ENCODE results near the gene MUC13. TPM values are rescaled to one million over a fixed set of nuclear protein-coding genes. Genes with fewer than 3 reads are reported as not detected.

Gene MUC13, protein sequence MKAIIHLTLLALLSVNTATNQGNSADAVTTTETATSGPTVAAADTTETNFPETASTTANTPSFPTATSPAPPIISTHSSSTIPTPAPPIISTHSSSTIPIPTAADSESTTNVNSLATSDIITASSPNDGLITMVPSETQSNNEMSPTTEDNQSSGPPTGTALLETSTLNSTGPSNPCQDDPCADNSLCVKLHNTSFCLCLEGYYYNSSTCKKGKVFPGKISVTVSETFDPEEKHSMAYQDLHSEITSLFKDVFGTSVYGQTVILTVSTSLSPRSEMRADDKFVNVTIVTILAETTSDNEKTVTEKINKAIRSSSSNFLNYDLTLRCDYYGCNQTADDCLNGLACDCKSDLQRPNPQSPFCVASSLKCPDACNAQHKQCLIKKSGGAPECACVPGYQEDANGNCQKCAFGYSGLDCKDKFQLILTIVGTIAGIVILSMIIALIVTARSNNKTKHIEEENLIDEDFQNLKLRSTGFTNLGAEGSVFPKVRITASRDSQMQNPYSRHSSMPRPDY
- not detected for polyA plus RNA-seq (2013, experiment 1 of 2)
- 0.01 TPM for polyA plus RNA-seq (2013, experiment 2 of 2)

DNA sequence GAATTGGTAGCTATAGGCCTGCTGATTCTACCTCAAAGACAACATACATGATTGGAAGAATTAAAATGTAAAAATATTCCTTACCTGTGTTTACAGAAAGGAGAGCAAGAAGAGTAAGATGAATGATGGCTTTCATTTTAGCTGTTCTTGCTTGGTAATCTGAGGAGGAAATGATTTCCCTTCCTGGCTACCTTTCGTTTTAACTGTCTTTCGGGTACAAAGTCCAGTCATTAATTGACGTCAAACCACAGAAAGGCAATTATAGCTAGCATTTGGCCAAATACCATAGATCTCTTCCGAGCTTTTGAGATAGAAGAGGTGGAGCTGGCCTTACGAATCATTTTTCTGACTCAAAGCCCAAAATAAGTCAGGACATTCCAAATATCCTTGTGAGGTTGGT lies at the start of gene MUC13:
TSS of gene MUC13 (minus strand) at position 175 of the 400 bp plus-strand sequence. CDS start at position 136, 39 bp downstream.
- Histone ChIP-seq H3K4me1 (ENCODE audit: control insufficient read depth in 2 of 2, insufficient read depth in 1 of 2, low read depth in 1 of 2, low read length in 2 of 2) (no peaks in the 10 kb centered on the region), H2BK120ac (ENCODE audit: low read depth, low read length) (no peak within 1 kb of the TSS), H3K4me3 (ENCODE audit: low read length in 2 of 2) (no peak within 1 kb of the TSS), H2BK12ac (ENCODE audit: low read length) (no peak within 1 kb of the TSS), H2AK5ac (ENCODE audit: low read depth, low read length) (no peak within 1 kb of the TSS), H3K14ac (ENCODE audit: low read length) (no peak within 1 kb of the TSS), H4K91ac (ENCODE audit: low read depth, low read length, poor library complexity) (no peak within 1 kb of the TSS), H3K9me3 (replicated peaks in 1 of 2; ENCODE audit: control insufficient read depth in 2 of 2, insufficient read depth in 1 of 2, low read depth in 1 of 2, low read length in 2 of 2) (no peaks in the 10 kb centered on the region), H3K4ac (ENCODE audit: low read length) (no peak within 1 kb of the TSS), H3K9ac (ENCODE audit: low read depth, low read length, poor library complexity) (no peak within 1 kb of the TSS), H2BK5ac (ENCODE audit: low read length) (no peak within 1 kb of the TSS), H3K18ac (ENCODE audit: low read length) (no peak within 1 kb of the TSS), H3K36me3 (replicated peaks in 1 of 2; ENCODE audit: control insufficient read depth in 2 of 2, insufficient read depth in 2 of 2, low read length in 2 of 2) (no peaks in the 10 kb centered on the region), H3K27me3 (ENCODE audit: control insufficient read depth in 3 of 3, insufficient read depth in 3 of 3, low read depth in 1 of 3, low read length in 3 of 3) (peaks cover 0 to 2% (median 0%) of the 10 kb centered on the region in 3 experiments), H3K23ac (ENCODE audit: low read depth, low read length, poor library complexity) (no peak within 1 kb of the TSS), H3K27ac (replicated peaks; ENCODE audit: low read length) (no peak within 1 kb of the TSS), H4K8ac (ENCODE audit: low read depth, low read length) (no peak within 1 kb of the TSS), H3K4me2 (ENCODE audit: insufficient read depth, low read length, poor library complexity, severe bottlenecking) (no peak within 1 kb of the TSS), H3K79me1 (ENCODE audit: low read depth, low read length) (no peaks in the 10 kb centered on the region), H2BK15ac (ENCODE audit: low read length) (no peak within 1 kb of the TSS), H2AFZ (ENCODE audit: low read length) (no peak within 1 kb of the TSS)
- no CpG with 5 or more reads among the region's 5 CpGs for WGBS, 2 donors (ENCODE audit: extremely low coverage in 2 of 2, insufficient read length in 2 of 2, insufficient replicate concordance in 1 of 2)
- DNase-seq (ENCODE audit: low spot score), result no peak

DNA sequence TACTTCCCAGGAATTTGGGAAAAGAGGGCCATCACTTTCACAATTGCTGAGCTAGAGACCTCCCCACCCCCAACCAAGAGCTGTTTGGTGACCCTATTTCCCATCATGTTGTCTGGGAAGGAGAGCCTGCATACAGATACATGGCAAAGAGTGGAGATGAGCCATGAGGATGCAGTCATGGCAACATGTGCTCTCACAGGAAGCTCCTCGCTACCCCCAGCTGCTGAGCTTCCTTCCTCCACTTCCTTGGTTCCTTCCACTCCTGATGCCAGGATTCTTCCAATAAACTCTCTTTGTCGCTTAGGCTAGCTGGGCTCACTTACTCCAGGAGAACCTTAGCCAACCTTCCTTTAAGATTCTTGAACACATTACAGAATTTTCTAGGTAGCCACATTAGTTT lies 48.3 kb upstream of the MUC13 start:
- Histone ChIP-seq H2BK120ac (ENCODE audit: low read depth, low read length) (no peak overlapping the region), H3K9me3 (replicated peaks in 1 of 2; ENCODE audit: control insufficient read depth in 2 of 2, insufficient read depth in 1 of 2, low read depth in 1 of 2, low read length in 2 of 2) (no peaks in the 10 kb centered on the region), H3K4me3 (ENCODE audit: low read length in 2 of 2) (no peak overlapping the region), H4K91ac (ENCODE audit: low read depth, low read length, poor library complexity) (no peak overlapping the region), H2BK15ac (ENCODE audit: low read length) (no peak overlapping the region), H3K4ac (ENCODE audit: low read length) (no peak overlapping the region), H3K14ac (ENCODE audit: low read length) (no peak overlapping the region), H3K18ac (ENCODE audit: low read length) (no peak overlapping the region), H3K27me3 (ENCODE audit: control insufficient read depth in 3 of 3, insufficient read depth in 3 of 3, low read depth in 1 of 3, low read length in 3 of 3) (no peaks in the 10 kb centered on the region), H3K23ac (ENCODE audit: low read depth, low read length, poor library complexity) (no peak overlapping the region), H2AK5ac (ENCODE audit: low read depth, low read length) (no peak overlapping the region), H3K4me1 (ENCODE audit: control insufficient read depth in 2 of 2, insufficient read depth in 1 of 2, low read depth in 1 of 2, low read length in 2 of 2) (no peaks in the 10 kb centered on the region), H3K4me2 (ENCODE audit: insufficient read depth, low read length, poor library complexity, severe bottlenecking) (no peak overlapping the region), H3K9ac (ENCODE audit: low read depth, low read length, poor library complexity) (no peak overlapping the region), H3K36me3 (replicated peaks in 1 of 2; ENCODE audit: control insufficient read depth in 2 of 2, insufficient read depth in 2 of 2, low read length in 2 of 2) (peaks cover 0 to 26% of the 10 kb centered on the region in 2 donors), H2BK12ac (ENCODE audit: low read length) (no peak overlapping the region), H2BK5ac (ENCODE audit: low read length) (no peak overlapping the region), H3K79me1 (ENCODE audit: low read depth, low read length) (no peaks in the 10 kb centered on the region), H4K8ac (ENCODE audit: low read depth, low read length) (no peak overlapping the region), H3K27ac (replicated peaks; ENCODE audit: low read length) (no peak overlapping the region), H2AFZ (ENCODE audit: low read length) (no peak overlapping the region)
- no peak for DNase-seq (ENCODE audit: low spot score)
- WGBS, 2 donors (ENCODE audit: extremely low coverage in 2 of 2, insufficient read length in 2 of 2, insufficient replicate concordance in 1 of 2), result no CpG with 5 or more reads among the region's 2 CpGs

DNA sequence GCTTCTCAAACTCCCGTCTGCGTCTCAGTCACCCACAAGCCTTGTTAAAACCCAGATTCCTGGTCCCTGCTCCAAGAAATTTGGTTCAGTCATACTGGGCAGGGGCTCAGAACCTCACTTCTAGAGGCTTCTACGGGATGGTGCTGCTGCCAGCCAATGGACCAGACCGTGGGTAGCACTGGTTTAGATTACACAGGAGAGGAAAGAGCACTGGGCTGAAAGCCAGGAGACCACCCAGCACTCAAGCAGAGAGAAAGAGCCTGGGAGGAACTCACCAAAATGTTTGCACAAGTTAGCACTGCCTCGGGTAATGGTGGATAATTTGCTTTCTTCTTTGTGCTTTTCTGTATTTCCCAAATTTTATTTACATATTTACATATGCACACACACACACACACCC lies 46.9 kb upstream of the MUC13 start:
- Histone ChIP-seq H3K4me3 (ENCODE audit: low read length in 2 of 2) (no peak overlapping the region), H2BK12ac (ENCODE audit: low read length) (no peak overlapping the region), H3K14ac (ENCODE audit: low read length) (no peak overlapping the region), H4K91ac (ENCODE audit: low read depth, low read length, poor library complexity) (no peak overlapping the region), H3K4me1 (ENCODE audit: control insufficient read depth in 2 of 2, insufficient read depth in 1 of 2, low read depth in 1 of 2, low read length in 2 of 2) (no peaks in the 10 kb centered on the region), H2AFZ (ENCODE audit: low read length) (no peak overlapping the region), H2BK5ac (ENCODE audit: low read length) (no peak overlapping the region), H3K79me1 (ENCODE audit: low read depth, low read length) (no peaks in the 10 kb centered on the region), H3K27me3 (ENCODE audit: control insufficient read depth in 3 of 3, insufficient read depth in 3 of 3, low read depth in 1 of 3, low read length in 3 of 3) (no peaks in the 10 kb centered on the region), H3K4me2 (ENCODE audit: insufficient read depth, low read length, poor library complexity, severe bottlenecking) (no peak overlapping the region), H2BK15ac (ENCODE audit: low read length) (no peak overlapping the region), H3K27ac (replicated peaks; ENCODE audit: low read length) (no peak overlapping the region), H3K9ac (ENCODE audit: low read depth, low read length, poor library complexity) (no peak overlapping the region), H3K18ac (ENCODE audit: low read length) (no peak overlapping the region), H2AK5ac (ENCODE audit: low read depth, low read length) (no peak overlapping the region), H2BK120ac (ENCODE audit: low read depth, low read length) (no peak overlapping the region), H4K8ac (ENCODE audit: low read depth, low read length) (no peak overlapping the region), H3K4ac (ENCODE audit: low read length) (no peak overlapping the region), H3K9me3 (replicated peaks in 1 of 2; ENCODE audit: control insufficient read depth in 2 of 2, insufficient read depth in 1 of 2, low read depth in 1 of 2, low read length in 2 of 2) (no peaks in the 10 kb centered on the region), H3K36me3 (replicated peaks in 1 of 2; ENCODE audit: control insufficient read depth in 2 of 2, insufficient read depth in 2 of 2, low read length in 2 of 2) (peaks cover 0 to 39% of the 10 kb centered on the region in 2 donors), H3K23ac (ENCODE audit: low read depth, low read length, poor library complexity) (no peak overlapping the region)
- WGBS, 2 donors (ENCODE audit: extremely low coverage in 2 of 2, insufficient read length in 2 of 2, insufficient replicate concordance in 1 of 2), result no CpG with 5 or more reads among the region's 5 CpGs
- DNase-seq (ENCODE audit: low spot score), result no peak

DNA sequence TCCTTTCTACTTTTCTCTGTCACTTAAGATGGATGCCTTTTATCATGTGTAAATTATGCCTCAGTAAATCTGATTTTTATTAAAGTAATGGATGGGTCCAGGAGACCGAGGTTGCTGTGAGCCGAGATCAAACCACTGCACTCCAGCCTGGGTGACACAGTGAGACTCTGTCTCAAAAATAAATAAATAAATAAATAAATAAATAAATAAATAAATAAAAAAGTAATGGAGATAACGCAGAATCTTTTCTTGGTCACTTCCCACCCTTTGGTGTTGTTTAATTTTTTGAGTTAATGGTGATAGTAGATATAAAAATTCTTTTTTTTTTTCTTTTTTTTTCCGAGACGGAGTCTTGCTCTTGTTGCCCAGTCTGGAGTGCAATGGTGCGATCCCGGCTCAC lies 44.1 kb upstream of the MUC13 start:
- Histone ChIP-seq H3K27ac (replicated peaks; ENCODE audit: low read length) (no peak overlapping the region), H3K4me3 (ENCODE audit: low read length in 2 of 2) (no peak overlapping the region), H3K4me1 (ENCODE audit: control insufficient read depth in 2 of 2, insufficient read depth in 1 of 2, low read depth in 1 of 2, low read length in 2 of 2) (no peaks in the 10 kb centered on the region), H4K8ac (ENCODE audit: low read depth, low read length) (no peak overlapping the region), H3K23ac (ENCODE audit: low read depth, low read length, poor library complexity) (no peak overlapping the region), H3K18ac (ENCODE audit: low read length) (no peak overlapping the region), H2BK120ac (ENCODE audit: low read depth, low read length) (no peak overlapping the region), H3K79me1 (ENCODE audit: low read depth, low read length) (no peaks in the 10 kb centered on the region), H3K36me3 (replicated peaks in 1 of 2; ENCODE audit: control insufficient read depth in 2 of 2, insufficient read depth in 2 of 2, low read length in 2 of 2) (peaks cover 0 to 31% of the 10 kb centered on the region in 2 donors), H3K9me3 (replicated peaks in 1 of 2; ENCODE audit: control insufficient read depth in 2 of 2, insufficient read depth in 1 of 2, low read depth in 1 of 2, low read length in 2 of 2) (no peaks in the 10 kb centered on the region), H3K4ac (ENCODE audit: low read length) (no peak overlapping the region), H2AFZ (ENCODE audit: low read length) (no peak overlapping the region), H4K91ac (ENCODE audit: low read depth, low read length, poor library complexity) (no peak overlapping the region), H3K4me2 (ENCODE audit: insufficient read depth, low read length, poor library complexity, severe bottlenecking) (no peak overlapping the region), H3K9ac (ENCODE audit: low read depth, low read length, poor library complexity) (no peak overlapping the region), H3K27me3 (ENCODE audit: control insufficient read depth in 3 of 3, insufficient read depth in 3 of 3, low read depth in 1 of 3, low read length in 3 of 3) (no peaks in the 10 kb centered on the region), H2BK5ac (ENCODE audit: low read length) (no peak overlapping the region), H3K14ac (ENCODE audit: low read length) (no peak overlapping the region), H2BK12ac (ENCODE audit: low read length) (no peak overlapping the region), H2AK5ac (ENCODE audit: low read depth, low read length) (no peak overlapping the region), H2BK15ac (ENCODE audit: low read length) (no peak overlapping the region)
- DNase-seq (ENCODE audit: low spot score), result no peak
- no CpG with 5 or more reads among the region's 7 CpGs for WGBS, 2 donors (ENCODE audit: extremely low coverage in 2 of 2, insufficient read length in 2 of 2, insufficient replicate concordance in 1 of 2)

Measured in neuronal stem cell (in vitro differentiated cells).